ENCODE data around the gene SLC22A14. TPM values are rescaled to one million over a fixed set of nuclear protein-coding genes. Genes with fewer than 3 reads are reported as not detected.
"Not testable (repeated sequence)": the region's sequence is repeated elsewhere in the genome, so short reads cannot be mapped to it uniquely, and the experiment has no call there.

SLC22A14 gene, protein sequence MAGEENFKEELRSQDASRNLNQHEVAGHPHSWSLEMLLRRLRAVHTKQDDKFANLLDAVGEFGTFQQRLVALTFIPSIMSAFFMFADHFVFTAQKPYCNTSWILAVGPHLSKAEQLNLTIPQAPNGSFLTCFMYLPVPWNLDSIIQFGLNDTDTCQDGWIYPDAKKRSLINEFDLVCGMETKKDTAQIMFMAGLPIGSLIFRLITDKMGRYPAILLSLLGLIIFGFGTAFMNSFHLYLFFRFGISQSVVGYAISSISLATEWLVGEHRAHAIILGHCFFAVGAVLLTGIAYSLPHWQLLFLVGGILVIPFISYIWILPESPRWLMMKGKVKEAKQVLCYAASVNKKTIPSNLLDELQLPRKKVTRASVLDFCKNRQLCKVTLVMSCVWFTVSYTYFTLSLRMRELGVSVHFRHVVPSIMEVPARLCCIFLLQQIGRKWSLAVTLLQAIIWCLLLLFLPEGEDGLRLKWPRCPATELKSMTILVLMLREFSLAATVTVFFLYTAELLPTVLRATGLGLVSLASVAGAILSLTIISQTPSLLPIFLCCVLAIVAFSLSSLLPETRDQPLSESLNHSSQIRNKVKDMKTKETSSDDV
- not detected for total RNA-seq
- polyA plus RNA-seq, result under 1 TPM in 1 of 3 donors, not detected in 2; 0.09 TPM

DNA sequence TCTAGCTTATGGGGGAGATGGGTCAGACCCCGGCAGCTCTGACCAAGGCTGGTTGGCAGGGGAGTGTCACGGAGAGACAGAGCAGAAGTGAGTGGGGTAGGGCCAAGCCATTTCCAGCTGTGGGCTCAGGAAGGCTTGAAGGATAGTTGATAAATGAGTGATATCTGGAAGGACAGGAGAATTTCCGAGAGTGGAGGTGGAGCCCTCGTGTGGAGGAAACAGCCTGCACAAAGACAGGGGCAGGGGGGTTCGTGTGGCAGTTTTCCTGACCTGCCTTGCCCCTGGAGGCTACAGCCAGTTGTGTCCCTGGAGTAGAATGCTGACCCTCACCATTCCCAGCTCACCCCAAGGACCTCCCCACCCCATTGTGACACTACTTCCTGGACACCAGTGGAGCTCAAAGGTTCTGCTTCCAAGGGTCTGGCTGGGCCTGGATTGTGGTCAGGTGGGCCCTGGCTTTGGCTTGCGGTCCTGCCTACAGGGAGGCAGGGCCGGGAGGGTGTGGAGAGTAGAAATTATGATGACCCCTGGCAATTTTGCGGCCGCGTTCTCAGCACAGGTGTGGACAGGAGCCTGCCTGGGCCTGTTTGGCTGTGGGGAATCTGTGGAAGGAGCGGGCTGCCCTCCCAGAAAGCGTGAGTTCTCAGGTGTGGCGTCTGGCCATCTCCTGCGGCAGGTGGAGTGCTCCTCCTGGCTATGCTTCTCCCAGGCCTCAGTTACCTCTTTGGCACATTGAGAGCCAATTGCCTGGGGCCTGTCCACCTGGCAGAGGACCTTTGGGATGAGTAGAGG, at the start of gene SLC22A14:
SLC22A14 (plus strand) TSS at position 400 of the 792 bp plus-strand sequence. CDS start 23,733 bp downstream, outside the sequence.
- no peak for TF ChIP-seq EP300 (IDR thresholded peaks at IDR 0.05)
- TF ChIP-seq POLR2A (IDR thresholded peaks at IDR 0.05), result no peak
- TF ChIP-seq, protein P1, sequence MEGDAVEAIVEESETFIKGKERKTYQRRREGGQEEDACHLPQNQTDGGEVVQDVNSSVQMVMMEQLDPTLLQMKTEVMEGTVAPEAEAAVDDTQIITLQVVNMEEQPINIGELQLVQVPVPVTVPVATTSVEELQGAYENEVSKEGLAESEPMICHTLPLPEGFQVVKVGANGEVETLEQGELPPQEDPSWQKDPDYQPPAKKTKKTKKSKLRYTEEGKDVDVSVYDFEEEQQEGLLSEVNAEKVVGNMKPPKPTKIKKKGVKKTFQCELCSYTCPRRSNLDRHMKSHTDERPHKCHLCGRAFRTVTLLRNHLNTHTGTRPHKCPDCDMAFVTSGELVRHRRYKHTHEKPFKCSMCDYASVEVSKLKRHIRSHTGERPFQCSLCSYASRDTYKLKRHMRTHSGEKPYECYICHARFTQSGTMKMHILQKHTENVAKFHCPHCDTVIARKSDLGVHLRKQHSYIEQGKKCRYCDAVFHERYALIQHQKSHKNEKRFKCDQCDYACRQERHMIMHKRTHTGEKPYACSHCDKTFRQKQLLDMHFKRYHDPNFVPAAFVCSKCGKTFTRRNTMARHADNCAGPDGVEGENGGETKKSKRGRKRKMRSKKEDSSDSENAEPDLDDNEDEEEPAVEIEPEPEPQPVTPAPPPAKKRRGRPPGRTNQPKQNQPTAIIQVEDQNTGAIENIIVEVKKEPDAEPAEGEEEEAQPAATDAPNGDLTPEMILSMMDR (IDR thresholded peaks at IDR 0.05), result no peak
- TF ChIP-seq POLR2AphosphoS5 (IDR thresholded peaks at IDR 0.05), result no peak
- 92 to 94% methylated on average over 14 of the region's 14 CpGs for WGBS, 2 donors
- H3K36me3 ChIP-seq, result no peaks in the 10 kb centered on the region

GRCh38 chr3:38232701-38233100, 49.4 kb upstream of the SLC22A14 start:
- H3K27me3 ChIP-seq, result no peaks in the 10 kb centered on the region
- no peak overlapping the region for H3K4me3 ChIP-seq
- intact Hi-C loops (cut with DNase I), result no loop called here
- 87 to 90% methylated on average over 2 of the region's 2 CpGs for WGBS, 2 donors
- H3K36me3 ChIP-seq, result peaks cover 0 to 44% (median 7%) of the 10 kb centered on the region in 4 donors
- H3K4me1 ChIP-seq, result no peaks in the 10 kb centered on the region
- no peak overlapping the region for H3K27ac ChIP-seq
- no peaks in the 10 kb centered on the region for H3K9me3 ChIP-seq
- no peak for TF ChIP-seq EP300 (IDR thresholded peaks at IDR 0.05)
- TF ChIP-seq, protein P1 (IDR thresholded peaks at IDR 0.05), result no peak
- no peak for TF ChIP-seq POLR2AphosphoS5 (IDR thresholded peaks at IDR 0.05)
- no peak for TF ChIP-seq POLR2A (IDR thresholded peaks at IDR 0.05)
- no peak for DNase-seq

More for the DNA sequence above, at the start of gene SLC22A14:
- no peaks in the 10 kb centered on the region for H3K27me3 ChIP-seq
- H3K4me3 ChIP-seq, result no peak within 1 kb of the TSS
- intact Hi-C loops (cut with DNase I), result no loop called here
- H3K9me3 ChIP-seq, result no peaks in the 10 kb centered on the region
- no peak within 1 kb of the TSS for H3K27ac ChIP-seq
- no peak for DNase-seq
- no peaks in the 10 kb centered on the region for H3K4me1 ChIP-seq

GRCh38 chr3:38235466-38235865, 46.6 kb upstream of the SLC22A14 start:
- H3K36me3 ChIP-seq, result peaks cover 0 to 48% (median 10%) of the 10 kb centered on the region in 4 donors
- intact Hi-C loops (cut with DNase I), result no loop called here
- no peaks in the 10 kb centered on the region for H3K27me3 ChIP-seq
- H3K9me3 ChIP-seq, result peaks cover 0 to 4% (median 0%) of the 10 kb centered on the region in 4 donors
- TF ChIP-seq, protein P1 (IDR thresholded peaks at IDR 0.05), result no peak
- TF ChIP-seq POLR2A (IDR thresholded peaks at IDR 0.05) (no peak), POLR2AphosphoS5 (IDR thresholded peaks at IDR 0.05) (no peak), EP300 (IDR thresholded peaks at IDR 0.05) (no peak)
- H3K4me1 ChIP-seq, result no peaks in the 10 kb centered on the region
- no peak overlapping the region for H3K27ac ChIP-seq
- H3K4me3 ChIP-seq, result no peak overlapping the region
- DNase-seq, result no peak

- H3K36me3 ChIP-seq, result peaks cover 0 to 59% (median 10%) of the 10 kb centered on the region in 4 donors
- no peak overlapping the region for H3K4me3 ChIP-seq
- no peaks in the 10 kb centered on the region for H3K4me1 ChIP-seq
- H3K27ac ChIP-seq, result no peak overlapping the region
- DNase-seq, result no peak
- H3K27me3 ChIP-seq, result no peaks in the 10 kb centered on the region
- intact Hi-C loops (cut with DNase I), result no loop called here
- peaks cover 0 to 4% (median 0%) of the 10 kb centered on the region in 4 donors for H3K9me3 ChIP-seq
- WGBS, 2 donors, result 95 to 96% methylated on average over 2 of the region's 2 CpGs
- TF ChIP-seq POLR2A (IDR thresholded peaks at IDR 0.05) (no peak), POLR2AphosphoS5 (IDR thresholded peaks at IDR 0.05) (no peak), EP300 (IDR thresholded peaks at IDR 0.05) (no peak)
- TF ChIP-seq, protein P1 (IDR thresholded peaks at IDR 0.05), result no peak
Observed at GRCh38 chr3:38238416-38239008, 43.6 kb upstream of the SLC22A14 start.

GRCh38 chr3:38242812-38243211, 39.3 kb upstream of the SLC22A14 start:
- H3K27me3 ChIP-seq, H3K27ac ChIP-seq, DNase-seq, H3K9me3 ChIP-seq, H3K4me1 ChIP-seq, H3K4me3 ChIP-seq: not testable (repeated sequence)
- intact Hi-C loops (cut with DNase I), result loop anchor here (10.0 kb wide), 1 partner anchor 118 kb away; no protein-coding TSS in a partner anchor
- peaks cover 0 to 54% (median 4%) of the 10 kb centered on the region in 4 donors for H3K36me3 ChIP-seq
- 95 to 99% methylated on average over 4 of the region's 4 CpGs for WGBS, 2 donors
